22Rv1 (cell line): ENCODE results near the gene CRB1.
"Not testable (repeated sequence)": the region's sequence is repeated elsewhere in the genome, so short reads cannot be mapped to it uniquely, and the experiment has no call there.

Experiments used
- ZFX ChIP-seq: fragments of 450-650 bp; IDR thresholded peaks from 2 replicates; pipeline ENCODE4 v1.6.1; 2017; ENCODE audit warnings: antibody characterized with exemption, borderline replicate concordance
- TF ChIP-seq, protein P1 (sequence below): fragments of 450-650 bp; IDR thresholded peaks from 2 replicates; pipeline ENCODE4 v1.5.1; 2017; ENCODE audit warnings: mild to moderate bottlenecking

DNA sequence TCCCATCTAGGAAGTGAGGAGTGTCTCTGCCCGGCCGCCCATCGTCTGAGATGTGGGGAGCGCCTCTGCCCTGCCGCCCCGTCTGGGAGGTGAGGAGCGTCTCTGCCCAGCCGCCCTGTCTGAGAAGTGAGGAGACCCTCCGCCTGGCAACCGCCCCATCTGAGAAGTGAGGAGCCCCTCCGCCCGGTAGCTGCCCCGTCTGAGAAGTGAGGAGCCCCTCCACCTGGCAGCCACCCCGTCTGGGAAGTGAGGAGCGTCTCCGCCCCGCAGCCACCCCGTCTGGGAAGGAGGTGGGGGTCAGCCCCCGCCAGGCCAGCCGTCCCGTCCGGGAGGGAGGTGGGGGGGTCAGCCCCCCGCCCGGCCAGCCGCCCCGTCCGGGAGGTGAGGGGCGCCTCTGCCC lies 137.6 kb downstream of the CRB1 start:
- TF ChIP-seq, protein P1, sequence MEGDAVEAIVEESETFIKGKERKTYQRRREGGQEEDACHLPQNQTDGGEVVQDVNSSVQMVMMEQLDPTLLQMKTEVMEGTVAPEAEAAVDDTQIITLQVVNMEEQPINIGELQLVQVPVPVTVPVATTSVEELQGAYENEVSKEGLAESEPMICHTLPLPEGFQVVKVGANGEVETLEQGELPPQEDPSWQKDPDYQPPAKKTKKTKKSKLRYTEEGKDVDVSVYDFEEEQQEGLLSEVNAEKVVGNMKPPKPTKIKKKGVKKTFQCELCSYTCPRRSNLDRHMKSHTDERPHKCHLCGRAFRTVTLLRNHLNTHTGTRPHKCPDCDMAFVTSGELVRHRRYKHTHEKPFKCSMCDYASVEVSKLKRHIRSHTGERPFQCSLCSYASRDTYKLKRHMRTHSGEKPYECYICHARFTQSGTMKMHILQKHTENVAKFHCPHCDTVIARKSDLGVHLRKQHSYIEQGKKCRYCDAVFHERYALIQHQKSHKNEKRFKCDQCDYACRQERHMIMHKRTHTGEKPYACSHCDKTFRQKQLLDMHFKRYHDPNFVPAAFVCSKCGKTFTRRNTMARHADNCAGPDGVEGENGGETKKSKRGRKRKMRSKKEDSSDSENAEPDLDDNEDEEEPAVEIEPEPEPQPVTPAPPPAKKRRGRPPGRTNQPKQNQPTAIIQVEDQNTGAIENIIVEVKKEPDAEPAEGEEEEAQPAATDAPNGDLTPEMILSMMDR, result not testable (repeated sequence)
- TF ChIP-seq ZFX, result not testable (repeated sequence)
